HUES48 (cell line): ENCODE data around the gene SF3B4.
A peak's percentile ranks its signal among the peaks of the same experiment; 100 is the strongest.

ENCODE experiments used
- H3K27ac ChIP-seq: one replicate; pipeline ENCODE4 v1.7.0; 2013; ENCODE audit warnings: low read depth, low read length, inconsistent platforms
- H3K27me3 ChIP-seq: 2 replicates; pipeline ENCODE4 v1.6.1; 2013; ENCODE audit warnings: mild to moderate bottlenecking, low read length; ENCODE audit not compliant: control insufficient read depth, insufficient read depth
- H3K36me3 ChIP-seq: 2 replicates; pipeline ENCODE4 v1.6.1; 2013; ENCODE audit warnings: low read length; ENCODE audit not compliant: control insufficient read depth, insufficient read depth
- H3K4me1 ChIP-seq: 2 replicates; pipeline ENCODE4 v1.6.1; 2013; ENCODE audit warnings: mild to moderate bottlenecking, low read length; ENCODE audit not compliant: control insufficient read depth, insufficient read depth
- H3K4me3 ChIP-seq: 2 replicates; pipeline ENCODE4 v1.5.1; 2013; ENCODE audit warnings: mild to moderate bottlenecking, low read depth, low read length
- H3K9ac ChIP-seq: 2 replicates; pipeline ENCODE4 v1.6.1; 2013; ENCODE audit warnings: mild to moderate bottlenecking, low read depth, low read length, moderate library complexity
- H3K9me3 ChIP-seq: 2 replicates; pipeline ENCODE4 v1.6.1; 2013; ENCODE audit warnings: low read length; ENCODE audit not compliant: control insufficient read depth, insufficient read depth

The SF3B4 gene

DNA sequence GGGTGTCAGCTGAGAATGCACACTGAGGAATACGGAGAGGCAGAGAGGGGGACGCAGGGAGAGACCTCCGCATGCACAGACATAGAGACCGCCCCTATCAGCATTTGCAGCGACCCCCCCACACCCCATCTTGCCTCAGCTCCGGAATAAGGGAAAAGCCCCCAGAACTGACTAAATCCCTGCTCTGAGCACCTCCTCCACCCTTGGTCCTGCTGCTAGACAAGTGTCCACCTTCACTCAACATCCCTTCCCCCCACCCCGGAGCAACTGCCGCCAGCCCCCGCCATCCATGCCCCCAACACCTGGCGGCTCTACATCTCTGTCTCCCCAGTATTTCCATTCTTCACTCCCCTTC is 10.7 kb downstream of the SF3B4 start:
- Histone ChIP-seq H3K27me3 (no peaks in the 10 kb centered on the region), H3K9ac (no peak overlapping the region), H3K9me3 (no peaks in the 10 kb centered on the region), H3K4me1 (peaks cover 14% of the 10 kb centered on the region), H3K36me3 (peaks cover 17% of the 10 kb centered on the region), H3K27ac (no peak overlapping the region), H3K4me3 (peak overlapping the region; percentile 80)

DNA sequence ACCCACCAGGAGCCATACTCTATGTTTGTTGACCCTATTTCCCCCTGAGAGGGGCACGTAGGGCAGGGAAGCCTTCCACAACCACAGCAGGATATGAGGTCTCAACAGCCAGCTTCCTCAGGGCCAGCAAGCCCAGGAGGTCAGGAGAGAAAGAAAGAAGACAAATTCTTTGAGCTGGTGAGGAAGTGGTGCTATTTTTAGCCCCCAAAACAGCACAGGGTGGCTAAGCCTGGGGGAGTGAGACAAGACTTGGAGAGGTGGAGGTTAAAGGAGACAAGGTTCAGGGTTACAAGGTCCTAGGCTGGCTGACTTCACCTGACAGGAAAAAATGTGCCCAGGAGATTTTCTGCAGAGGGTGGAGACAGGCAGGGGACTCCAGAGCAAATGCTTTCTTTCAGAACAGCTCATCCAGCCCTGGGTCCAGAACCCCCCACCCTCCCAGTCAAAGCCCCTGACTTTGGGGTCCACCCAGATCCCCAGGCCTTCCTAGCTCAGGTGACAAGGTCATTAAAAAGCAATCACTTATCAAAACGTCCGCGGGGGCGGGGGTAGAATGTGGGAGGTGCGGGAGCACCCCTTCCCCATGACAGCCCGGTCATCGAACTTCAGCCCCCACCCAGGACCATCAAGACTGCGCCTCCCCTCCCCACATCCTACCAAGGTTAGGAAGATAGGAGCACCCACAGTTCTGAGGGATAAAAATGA is 11.3 kb downstream of the SF3B4 start:
- Histone ChIP-seq H3K36me3 (peaks cover 20% of the 10 kb centered on the region), H3K4me1 (peaks cover 14% of the 10 kb centered on the region), H3K4me3 (peak overlapping the region; percentile 80), H3K27me3 (no peaks in the 10 kb centered on the region), H3K27ac (peak overlapping the region; percentile 50), H3K9ac (peak overlapping the region; percentile 44; the same call in 1 of the 2 replicates), H3K9me3 (no peaks in the 10 kb centered on the region)

DNA sequence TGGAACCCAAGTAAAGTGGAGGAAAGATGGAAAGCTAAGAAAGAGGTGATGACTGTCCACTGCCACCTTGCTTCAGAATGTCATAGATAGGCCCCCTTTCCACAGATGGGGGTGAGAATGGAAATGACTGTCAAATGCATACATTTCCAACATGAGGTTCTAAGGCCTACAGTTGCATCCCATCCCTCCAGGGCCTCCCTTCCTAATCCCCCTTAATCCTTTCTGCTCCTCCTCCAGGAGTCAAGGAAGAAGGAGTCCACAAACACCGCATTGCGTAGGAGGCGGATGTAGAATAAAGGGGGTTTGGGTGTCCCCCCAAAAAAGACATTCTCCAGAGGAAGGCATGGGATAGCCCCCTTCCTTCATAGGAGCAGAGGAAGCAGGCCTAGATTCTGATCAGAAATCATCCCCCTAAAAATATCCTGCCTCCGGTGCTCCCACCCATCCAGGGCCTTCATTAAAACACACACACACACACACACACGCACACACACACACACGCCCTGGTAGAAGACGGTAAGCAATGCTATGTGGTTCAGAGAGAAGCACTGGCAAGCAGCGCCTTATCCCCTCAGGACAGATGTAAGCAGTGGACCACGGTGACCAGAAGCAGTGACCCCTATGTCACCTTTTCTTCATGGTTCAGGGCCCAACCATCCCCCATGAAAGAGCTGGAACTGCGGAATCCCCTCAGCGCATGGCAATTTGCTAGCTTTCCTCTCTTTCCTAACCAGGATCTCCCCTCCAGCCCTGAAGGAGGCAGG is 12.0 kb downstream of the SF3B4 start:
- Histone ChIP-seq H3K9ac (peak overlapping the region; percentile 44; the same call in 1 of the 2 replicates), H3K36me3 (peaks cover 24% of the 10 kb centered on the region), H3K4me3 (peak overlapping the region; percentile 80; the same call in 1 of the 2 replicates), H3K27ac (peak overlapping the region; percentile 50), H3K27me3 (no peaks in the 10 kb centered on the region), H3K9me3 (no peaks in the 10 kb centered on the region), H3K4me1 (peaks cover 14% of the 10 kb centered on the region)

DNA sequence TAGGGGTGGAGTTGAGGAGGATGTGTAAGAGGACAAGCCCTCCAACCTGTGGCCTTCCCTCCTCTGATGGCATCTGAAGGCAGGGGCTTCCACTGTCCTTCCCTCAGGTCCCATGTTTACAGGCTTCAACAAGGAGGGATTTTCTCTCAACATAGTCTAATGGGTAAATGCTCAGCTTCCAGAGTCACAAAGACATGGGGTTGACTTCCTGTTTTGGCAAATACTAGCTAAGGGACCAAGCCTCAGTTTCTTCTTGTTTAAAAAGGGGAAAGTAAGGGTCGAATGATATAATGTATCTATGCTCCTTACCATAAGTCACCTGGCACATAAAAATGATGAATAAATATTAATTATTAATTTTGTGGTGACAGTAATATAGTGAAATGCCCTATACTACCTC is 13.1 kb downstream of the SF3B4 start:
- Histone ChIP-seq H3K4me1 (peaks cover 14% of the 10 kb centered on the region), H3K9ac (no peak overlapping the region), H3K27ac (no peak overlapping the region), H3K27me3 (no peaks in the 10 kb centered on the region), H3K9me3 (no peaks in the 10 kb centered on the region), H3K4me3 (no peak overlapping the region), H3K36me3 (peaks cover 35% of the 10 kb centered on the region)

DNA sequence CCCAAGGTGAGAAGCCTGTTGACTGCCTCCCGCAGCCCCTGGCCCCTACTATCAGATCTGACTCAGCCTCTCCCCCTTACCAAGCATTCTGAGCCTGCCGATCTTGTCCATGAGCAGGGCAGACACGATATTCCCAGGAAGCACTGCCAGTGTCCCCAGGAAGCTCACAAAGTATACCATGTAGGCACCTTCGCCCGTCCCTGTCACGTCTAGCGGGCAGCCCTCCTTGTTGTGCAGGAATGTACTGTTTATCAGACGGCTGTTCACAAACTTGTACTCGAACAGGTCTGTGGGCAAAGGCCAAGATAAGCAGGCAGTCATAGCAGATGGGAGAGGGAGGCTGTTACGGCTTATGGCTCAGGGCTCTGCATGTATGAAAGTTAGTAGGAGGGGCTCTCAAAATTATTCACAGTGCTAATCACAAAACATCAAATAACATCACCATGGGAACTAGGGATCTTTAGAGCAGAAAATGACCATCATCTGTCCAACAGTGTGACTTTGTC is 21.0 kb downstream of the SF3B4 start:
- Histone ChIP-seq H3K27ac (no peak overlapping the region), H3K36me3 (peaks cover 60% of the 10 kb centered on the region), H3K27me3 (no peaks in the 10 kb centered on the region), H3K4me3 (no peak overlapping the region), H3K9me3 (no peaks in the 10 kb centered on the region), H3K9ac (no peak overlapping the region), H3K4me1 (no peaks in the 10 kb centered on the region)

DNA sequence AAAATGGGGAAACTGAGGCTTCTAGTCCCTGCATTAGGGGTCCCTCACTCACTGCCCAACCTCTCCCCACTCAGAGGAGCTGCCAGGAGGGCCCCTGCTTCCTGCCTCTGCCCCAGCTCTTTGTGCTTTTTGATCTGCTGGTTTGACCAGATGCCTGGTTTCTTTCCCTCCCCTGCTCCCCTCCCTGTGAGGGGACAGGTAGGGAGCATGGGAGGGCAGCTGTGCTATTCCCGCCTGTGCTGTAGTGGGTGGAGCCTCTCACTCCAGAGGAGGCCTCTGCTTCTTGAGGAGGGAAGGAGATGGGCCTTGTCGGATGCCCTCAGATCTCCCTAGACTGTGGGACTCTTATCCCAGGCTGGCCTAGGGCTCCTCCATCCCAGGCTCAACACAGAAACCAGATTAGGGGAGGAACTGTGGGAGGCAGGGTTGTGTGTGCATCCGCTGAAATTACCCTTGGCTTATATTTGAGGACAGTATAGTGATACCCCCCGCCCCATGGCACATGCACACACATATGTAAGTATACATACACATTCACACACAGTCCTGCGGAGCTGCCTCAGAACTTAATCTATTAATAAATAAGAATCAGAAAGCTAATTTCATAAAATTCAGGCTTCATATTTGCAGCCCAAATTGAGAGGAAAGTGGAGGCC is 23.6 kb downstream of the SF3B4 start:
- H3K27me3 ChIP-seq: no peaks in the 10 kb centered on the region
- H3K27ac ChIP-seq: no peak overlapping the region
- H3K9me3 ChIP-seq: no peaks in the 10 kb centered on the region
- no peaks in the 10 kb centered on the region for H3K4me1 ChIP-seq
- H3K4me3 ChIP-seq: no peak overlapping the region
- peaks cover 39% of the 10 kb centered on the region for H3K36me3 ChIP-seq
- no peak overlapping the region; the same call in 1 of the 2 replicates for H3K9ac ChIP-seq

DNA sequence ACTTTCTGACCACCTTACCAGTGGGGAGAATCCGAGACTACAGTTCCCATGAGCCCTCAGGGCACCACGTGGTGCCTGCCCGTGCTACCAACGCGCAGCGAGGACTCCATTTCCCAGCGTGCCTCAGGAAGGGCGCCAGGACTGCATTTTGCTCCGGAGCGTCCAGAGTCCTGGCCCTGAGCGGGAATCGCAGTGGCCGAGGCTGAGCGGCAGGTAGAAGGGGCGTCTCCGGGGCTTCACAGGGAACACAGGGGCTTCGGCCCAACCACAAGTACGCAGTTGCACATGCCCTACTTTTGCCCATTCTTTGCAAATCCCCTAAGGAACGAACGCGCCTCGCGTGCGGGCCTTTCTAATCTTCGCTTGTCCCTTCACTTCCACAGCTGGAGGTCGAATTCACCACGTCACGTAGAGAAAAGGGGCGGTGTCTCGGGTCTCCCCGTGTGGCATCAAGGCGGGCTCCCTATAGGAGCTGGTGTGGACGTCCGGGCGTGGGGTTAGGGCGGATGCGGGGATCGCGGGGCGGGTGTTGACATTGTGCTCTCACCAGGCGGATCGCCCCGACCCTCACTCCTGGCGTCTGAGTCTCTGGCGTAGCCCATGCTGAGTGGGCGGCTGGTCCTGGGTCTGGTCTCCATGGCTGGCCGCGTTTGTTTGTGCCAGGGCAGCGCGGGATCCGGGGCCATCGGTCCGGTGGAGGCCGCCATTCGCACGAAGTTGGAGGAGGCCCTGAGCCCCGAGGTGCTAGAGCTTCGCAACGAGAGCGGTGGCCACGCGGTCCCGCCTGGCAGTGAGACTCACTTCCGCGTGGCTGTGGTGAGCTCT is 27.9 kb downstream of the SF3B4 start, which contains the start of gene BOLA1:
BOLA1 (plus strand) TSS at position 109 of the 825 bp plus-strand sequence; CDS start at position 601, 492 bp downstream.
- Histone ChIP-seq H3K27ac (peak within 1 kb of the TSS; percentile 53), H3K27me3 (no peaks in the 10 kb centered on the region)

DNA sequence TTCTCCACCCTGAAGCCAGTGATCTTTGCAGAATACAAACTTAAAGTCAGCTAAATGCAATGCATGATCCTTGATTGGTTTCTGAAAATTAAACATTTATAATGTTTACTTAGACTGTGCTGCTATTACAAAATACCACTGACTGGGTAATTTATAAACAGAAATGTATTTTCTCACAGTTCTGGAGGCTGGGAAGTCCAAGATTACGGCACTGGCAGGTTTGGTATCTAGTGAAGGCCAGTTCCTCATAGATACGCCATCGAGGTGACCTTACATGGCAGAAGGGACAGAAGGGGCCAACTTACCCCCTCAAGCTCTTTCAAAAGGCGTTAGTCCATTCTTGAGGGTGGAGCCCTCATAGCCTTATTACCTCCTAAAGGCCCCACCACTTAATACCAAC is 31.0 kb downstream of the SF3B4 start:
- H3K27me3 ChIP-seq: no peaks in the 10 kb centered on the region
- no peaks in the 10 kb centered on the region for H3K36me3 ChIP-seq
- no peaks in the 10 kb centered on the region for H3K4me1 ChIP-seq
- no peak overlapping the region for H3K27ac ChIP-seq
- no peak overlapping the region for H3K9ac ChIP-seq
- H3K9me3 ChIP-seq: no peaks in the 10 kb centered on the region
- no peak overlapping the region for H3K4me3 ChIP-seq

More for the DNA sequence above, 27.9 kb downstream of the SF3B4 start, which contains the start of gene BOLA1:
- peaks cover 3% of the 10 kb centered on the region; the same call in 1 of the 2 replicates for H3K36me3 ChIP-seq
- H3K9ac ChIP-seq: peak within 1 kb of the TSS; percentile 75
- H3K9me3 ChIP-seq: no peaks in the 10 kb centered on the region
- H3K4me1 ChIP-seq: no peaks in the 10 kb centered on the region
- H3K4me3 ChIP-seq: peak within 1 kb of the TSS; percentile 72

DNA sequence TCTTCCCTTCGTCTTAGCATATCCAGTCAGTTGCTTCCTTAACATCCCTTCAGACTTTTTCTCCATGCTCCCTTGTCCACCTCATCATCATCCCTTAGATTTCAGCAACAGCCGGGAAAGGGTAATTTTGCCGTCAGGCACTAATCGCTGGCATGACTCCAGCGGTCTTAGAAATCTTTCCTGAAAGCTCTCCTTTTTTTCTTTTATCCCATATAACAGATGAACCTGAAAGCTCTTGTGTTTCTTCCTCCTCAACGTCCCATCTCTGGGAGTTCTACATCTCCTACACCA is 38.7 kb downstream of the SF3B4 start:
- peak overlapping the region; percentile 99 for H3K27ac ChIP-seq
- H3K4me3 ChIP-seq: peak overlapping the region; percentile 82
- peaks cover 16% of the 10 kb centered on the region for H3K4me1 ChIP-seq
- no peaks in the 10 kb centered on the region for H3K9me3 ChIP-seq
- peak overlapping the region; percentile 95 for H3K9ac ChIP-seq
- H3K27me3 ChIP-seq: no peaks in the 10 kb centered on the region
- no peaks in the 10 kb centered on the region for H3K36me3 ChIP-seq

DNA sequence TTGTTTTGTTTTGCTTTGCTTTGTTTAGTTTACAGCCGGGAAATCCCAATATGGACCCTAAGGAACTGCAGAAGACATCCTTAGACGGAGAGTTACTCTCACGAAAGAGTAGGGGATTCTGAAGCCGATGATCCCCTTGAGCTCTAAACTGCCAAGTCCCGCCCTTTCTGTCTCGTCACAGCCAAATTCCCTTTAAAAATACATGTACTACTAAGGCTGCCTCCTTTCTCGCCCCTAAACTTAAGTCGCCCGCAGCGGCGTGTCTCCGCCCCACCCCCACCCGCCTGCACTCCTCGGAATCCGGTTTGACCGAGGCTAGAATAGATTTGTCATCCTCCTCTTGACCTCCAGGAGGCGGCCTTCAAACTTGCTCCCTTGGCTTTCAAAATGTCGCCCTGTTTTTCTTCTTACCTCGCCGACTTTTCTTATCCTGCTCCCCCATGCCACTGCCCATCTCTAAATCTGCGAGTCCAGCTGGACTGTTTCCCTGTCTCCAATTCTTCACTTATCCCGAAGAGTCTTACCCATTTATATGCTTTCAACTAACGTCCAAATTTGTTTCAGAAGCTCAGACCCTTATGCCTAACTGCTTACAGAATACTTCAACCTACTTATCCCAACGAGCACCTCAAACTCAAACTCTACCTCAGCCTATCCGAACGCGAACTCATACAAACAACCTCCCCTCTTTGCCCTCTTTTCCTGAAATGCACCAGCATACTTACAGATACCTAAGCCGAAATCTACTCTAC is 39.2 kb downstream of the SF3B4 start:
- Histone ChIP-seq H3K36me3 (no peaks in the 10 kb centered on the region), H3K4me3 (peak overlapping the region; percentile 82), H3K9ac (peak overlapping the region; percentile 95), H3K4me1 (peaks cover 19% of the 10 kb centered on the region), H3K27me3 (no peaks in the 10 kb centered on the region), H3K9me3 (no peaks in the 10 kb centered on the region), H3K27ac (peak overlapping the region; percentile 99)
